Stimulated activated CD4-positive, alpha-beta T cell treated with anti-CD3 and anti-CD28 coated beads, Interleukin-15, amount 100 ng/mL, for 24 hours (primary cell): ENCODE results near the gene IFI44L.

Source experiments
- DNase-seq: peaks from one replicate; pipeline ENCODE4 v3.0.0-alpha.2; 2020

The IFI44L gene

DNA sequence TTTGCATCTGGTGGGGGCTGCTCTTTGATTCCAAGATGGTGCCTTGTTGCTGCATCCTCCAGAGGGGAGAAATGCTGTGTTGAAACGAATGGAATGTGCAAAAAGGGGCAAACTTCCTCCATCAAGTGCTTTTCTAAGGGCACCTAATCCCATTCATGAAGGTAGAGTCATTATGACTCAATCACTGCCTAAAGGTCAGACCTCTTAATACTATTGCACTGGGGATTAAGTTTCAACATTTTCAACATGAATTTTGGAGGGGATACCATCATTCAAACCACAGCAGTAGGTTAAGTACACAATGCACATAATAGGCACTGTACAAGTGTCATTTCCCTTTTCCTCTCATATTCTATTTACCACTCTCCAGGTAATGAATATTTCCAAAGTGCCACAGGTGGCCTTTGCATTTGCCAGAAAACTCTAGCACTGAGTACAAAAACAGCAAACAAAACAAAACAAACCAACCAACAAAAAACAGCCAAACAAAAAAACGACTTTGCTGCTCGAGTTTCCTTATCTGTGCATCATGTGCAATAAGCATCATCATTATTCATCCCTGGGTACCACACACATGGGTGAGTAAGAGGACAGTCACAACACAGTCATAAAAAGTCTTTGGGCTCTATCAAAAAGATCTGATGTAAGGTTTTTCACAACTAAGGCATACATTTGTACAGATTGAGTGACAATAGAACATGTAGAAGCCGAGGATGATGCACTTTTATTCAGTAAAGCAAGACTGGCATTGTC is 71.9 kb downstream of the IFI44L start:
- no peak for DNase-seq
